Neural crest cell (in vitro differentiated cells): ENCODE measurements around the gene POPDC2. TPM values are rescaled to one million over a fixed set of nuclear protein-coding genes. Genes with fewer than 3 reads are reported as not detected.

Experiments
- DNase-seq: peaks from one replicate; pipeline ENCODE4 v3.0.0; 2021; ENCODE audit warnings: low read depth, mixed read lengths, low spot score
- H3K27ac Mint-ChIP-seq: one replicate; pipeline ENCODE4 v1.8.0; 2021; ENCODE audit warnings: mild to moderate bottlenecking, mixed read lengths; ENCODE audit not compliant: unreplicated experiment
- H3K27me3 Mint-ChIP-seq: 2 replicates; pipeline ENCODE4 v1.8.0; 2021; ENCODE audit warnings: low read depth, mild to moderate bottlenecking, mixed read lengths
- H3K36me3 Mint-ChIP-seq: 2 replicates; pipeline ENCODE4 v1.8.0; 2021; ENCODE audit warnings: low read depth, mild to moderate bottlenecking, mixed read lengths
- H3K4me1 Mint-ChIP-seq: 2 replicates; pipeline ENCODE4 v1.8.0; 2021; ENCODE audit warnings: mixed read lengths
- H3K4me3 Mint-ChIP-seq: one replicate; pipeline ENCODE4 v1.8.0; 2021; ENCODE audit warnings: mild to moderate bottlenecking, mixed read lengths
- H3K9me3 Mint-ChIP-seq: 2 replicates; pipeline ENCODE4 v1.8.0; 2021; ENCODE audit warnings: mixed read lengths
- CTCF ChIP-seq: fragments of 200-600 bp; sonication (generic); conservative IDR thresholded peaks from 2 replicates; pipeline ENCODE4 v1.5.0; 2021; ENCODE audit warnings: antibody characterized with exemption, mild to moderate bottlenecking
- total RNA-seq: library from RNA; stranded (reverse); gene quantifications from 2 replicates; pipeline ENCODE4 v1.2.1, GENCODE V29; 2021

The POPDC2 gene
- total RNA-seq, 1 donor from 2014 or later = 2.8 TPM

GRCh38 chr3:119636249-119636648 lies 24.1 kb downstream of the POPDC2 start:
- Mint-ChIP-seq H3K36me3 (peaks cover 1% of the 10 kb centered on the region), H3K9me3 (no peaks in the 10 kb centered on the region), H3K4me3 (no peak overlapping the region), H3K4me1 (no peaks in the 10 kb centered on the region), H3K27ac (no peak overlapping the region), H3K27me3 (no peaks in the 10 kb centered on the region)
- no peak for TF ChIP-seq CTCF
- DNase-seq = no peak

GRCh38 chr3:119635719-119636118 lies 24.7 kb downstream of the POPDC2 start:
- TF ChIP-seq CTCF = no peak
- no peaks in the 10 kb centered on the region for H3K27me3 Mint-ChIP-seq
- H3K4me3 Mint-ChIP-seq = no peak overlapping the region
- no peaks in the 10 kb centered on the region for H3K9me3 Mint-ChIP-seq
- H3K27ac Mint-ChIP-seq = no peak overlapping the region
- no peaks in the 10 kb centered on the region for H3K4me1 Mint-ChIP-seq
- no peaks in the 10 kb centered on the region for H3K36me3 Mint-ChIP-seq
- DNase-seq = no peak

GRCh38 chr3:119632829-119633228 lies 27.6 kb downstream of the POPDC2 start:
- no peak overlapping the region for H3K27ac Mint-ChIP-seq
- no peak for TF ChIP-seq CTCF
- no peak overlapping the region for H3K4me3 Mint-ChIP-seq
- H3K4me1 Mint-ChIP-seq = no peaks in the 10 kb centered on the region
- no peaks in the 10 kb centered on the region for H3K36me3 Mint-ChIP-seq
- no peak for DNase-seq
- H3K9me3 Mint-ChIP-seq = no peaks in the 10 kb centered on the region
- no peaks in the 10 kb centered on the region for H3K27me3 Mint-ChIP-seq

- Mint-ChIP-seq H3K27ac (no peak overlapping the region), H3K36me3 (no peaks in the 10 kb centered on the region), H3K4me1 (no peaks in the 10 kb centered on the region), H3K27me3 (no peaks in the 10 kb centered on the region), H3K9me3 (no peaks in the 10 kb centered on the region), H3K4me3 (no peak overlapping the region)
- TF ChIP-seq CTCF = no peak
- no peak for DNase-seq
Observed at GRCh38 chr3:119632216-119632615, 28.2 kb downstream of the POPDC2 start.

- H3K27me3 Mint-ChIP-seq = no peaks in the 10 kb centered on the region
- no peak overlapping the region for H3K4me3 Mint-ChIP-seq
- DNase-seq = no peak
- TF ChIP-seq CTCF = no peak
- H3K4me1 Mint-ChIP-seq = no peaks in the 10 kb centered on the region
- H3K36me3 Mint-ChIP-seq = no peaks in the 10 kb centered on the region
- H3K27ac Mint-ChIP-seq = no peak overlapping the region
- no peaks in the 10 kb centered on the region for H3K9me3 Mint-ChIP-seq
Observed at GRCh38 chr3:119631516-119631915, 28.9 kb downstream of the POPDC2 start.

- Mint-ChIP-seq H3K36me3 (no peaks in the 10 kb centered on the region), H3K27me3 (peaks cover 2% of the 10 kb centered on the region), H3K27ac (peak overlapping the region; percentile 64), H3K9me3 (no peaks in the 10 kb centered on the region), H3K4me1 (peaks cover under 1% of the 10 kb centered on the region), H3K4me3 (no peak overlapping the region)
- no peak for TF ChIP-seq CTCF
- DNase-seq = no peak
Observed at GRCh38 chr3:119630880-119631329, 29.5 kb downstream of the POPDC2 start.
